DMS114 treated with DMSO at 0.1 percent for 48 hours (cell line): ENCODE measurements around the gene RAB30.
"Not testable (repeated sequence)": the region's sequence is repeated elsewhere in the genome, so short reads cannot be mapped to it uniquely, and the experiment has no call there.

ENCODE experiments used
- DNase-seq: peaks from one replicate; lab custom pipeline; 2025; ENCODE audit not compliant: unreplicated experiment; lab: John Stamatoyannopoulos, UW

The RAB30 gene

DNA sequence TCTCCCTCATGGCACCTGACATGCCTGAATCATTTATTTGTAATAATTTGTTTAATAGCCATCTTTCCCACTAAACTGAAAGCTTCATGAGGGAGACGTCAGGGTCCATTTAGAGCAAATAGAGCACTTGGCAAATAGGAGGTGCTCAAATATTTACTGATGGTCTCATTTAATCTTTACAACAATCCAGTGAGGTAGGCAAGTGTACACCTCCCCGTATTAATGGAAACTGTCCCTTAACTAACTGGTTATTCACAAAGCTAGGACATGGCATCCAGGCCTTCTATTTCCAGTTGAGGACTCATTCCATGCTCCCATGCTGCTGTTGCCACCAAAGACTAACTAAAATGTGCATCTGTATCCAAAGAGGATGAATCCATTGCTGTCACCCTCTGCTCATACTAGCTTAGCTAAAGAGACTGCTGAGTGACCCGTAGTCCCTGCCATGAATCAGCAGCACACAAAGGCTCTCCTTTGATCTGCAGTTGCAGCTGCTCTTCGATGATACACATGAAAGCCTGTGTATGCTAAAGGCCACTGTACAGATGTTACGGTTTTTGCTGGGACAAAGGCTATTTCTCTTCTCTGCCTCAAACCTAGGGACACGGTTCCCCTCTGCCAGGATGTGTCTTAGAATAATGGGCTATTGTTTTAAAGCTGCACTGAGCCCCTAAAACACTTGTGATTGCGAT, 82.6 kb downstream of the RAB30 start:
- DNase-seq, result no peak

DNA sequence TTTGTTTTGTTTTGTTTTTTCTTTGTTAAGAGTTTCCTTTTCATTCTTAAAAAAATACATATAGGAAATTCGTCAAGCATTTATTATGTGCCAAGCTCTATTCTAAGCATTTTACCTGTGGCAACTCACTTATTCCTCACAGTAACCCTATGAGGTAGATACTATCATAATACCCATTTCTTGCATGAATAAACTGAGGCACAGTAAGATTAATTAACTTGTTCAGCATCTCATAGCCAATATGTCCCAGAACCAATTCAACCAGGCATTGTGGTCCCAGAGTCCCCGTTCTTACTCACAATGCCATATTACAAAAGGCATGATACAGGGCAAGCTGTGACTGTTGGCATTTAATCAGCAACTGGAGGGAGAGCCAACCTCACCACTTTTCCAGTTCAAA, 83.7 kb downstream of the RAB30 start:
- no peak for DNase-seq

DNA sequence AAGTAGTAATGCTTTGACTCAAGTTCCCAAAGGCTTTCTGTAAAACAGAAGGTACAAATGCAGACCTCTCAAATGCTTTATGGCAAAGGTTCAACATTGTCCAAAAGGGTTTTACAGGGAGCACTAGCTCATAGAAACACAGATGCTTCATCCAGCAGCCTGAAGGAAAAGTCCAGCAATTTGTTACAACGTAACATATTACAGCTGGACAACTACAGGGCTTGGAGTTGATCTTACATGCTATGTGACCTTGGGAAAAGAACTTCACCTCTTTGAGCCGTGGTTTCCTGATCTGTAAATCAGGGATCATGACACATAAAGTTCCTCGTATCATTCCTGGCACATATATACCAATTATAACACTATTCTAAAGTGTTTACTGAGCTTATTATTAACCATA, 85.3 kb downstream of the RAB30 start:
- DNase-seq, result no peak

DNA sequence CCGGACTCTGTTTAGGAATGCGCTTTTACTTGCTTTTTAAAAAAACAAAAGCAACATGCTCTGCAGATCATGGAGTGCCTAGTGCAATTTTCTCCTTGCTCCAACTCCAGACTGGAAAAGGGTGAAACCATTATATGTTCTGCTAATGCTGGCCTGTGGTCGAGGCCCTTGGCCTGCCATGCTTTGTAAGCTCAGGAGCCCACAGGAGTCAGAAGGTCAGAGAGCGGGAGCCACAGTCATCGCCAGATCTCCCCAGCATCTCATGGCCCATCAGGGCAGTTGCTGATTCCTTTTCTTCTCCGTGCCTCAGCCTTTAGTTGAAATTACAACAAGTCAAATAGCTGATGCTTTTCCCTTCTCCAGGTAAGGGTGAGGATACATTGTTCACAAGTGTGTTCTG, 89.8 kb downstream of the RAB30 start:
- DNase-seq, result no peak

DNA sequence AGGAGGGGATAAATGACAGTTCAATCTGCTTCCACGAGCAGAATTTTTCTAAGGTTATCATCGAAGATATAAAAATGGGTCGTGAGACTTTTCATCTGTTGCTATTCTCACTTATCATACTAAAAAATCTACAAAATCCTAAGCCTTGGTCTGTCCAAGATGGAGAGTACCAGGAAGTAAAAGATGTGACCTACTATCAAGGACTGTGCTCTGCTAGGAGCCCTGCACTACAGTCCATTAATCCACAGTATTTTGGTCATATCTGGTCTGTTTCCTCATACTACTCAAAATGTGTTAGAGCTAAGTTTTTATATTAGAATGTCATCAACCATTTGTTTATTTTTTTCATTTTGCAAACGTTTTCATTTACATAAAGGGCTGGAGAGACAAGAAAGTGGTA, 90.8 kb downstream of the RAB30 start:
- DNase-seq, result no peak

DNA sequence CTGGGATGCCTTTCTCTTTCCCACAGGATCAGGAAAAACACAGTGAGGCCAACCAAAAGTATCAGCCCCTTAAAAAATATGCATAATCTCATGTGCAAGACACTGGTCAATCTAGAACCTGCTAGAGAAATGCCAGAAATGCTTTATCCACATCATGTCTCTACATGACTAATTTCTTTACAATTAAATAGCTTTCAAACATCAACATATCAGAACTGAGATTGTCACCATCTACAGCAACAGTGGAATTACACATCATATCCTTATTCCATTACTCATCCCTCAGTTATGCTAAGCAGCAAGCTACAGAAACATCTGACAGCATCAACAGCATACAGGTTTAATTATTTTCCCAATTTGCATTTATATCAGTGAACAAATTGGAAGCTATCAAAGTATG, 91.4 kb downstream of the RAB30 start:
- DNase-seq, result no peak

DNA sequence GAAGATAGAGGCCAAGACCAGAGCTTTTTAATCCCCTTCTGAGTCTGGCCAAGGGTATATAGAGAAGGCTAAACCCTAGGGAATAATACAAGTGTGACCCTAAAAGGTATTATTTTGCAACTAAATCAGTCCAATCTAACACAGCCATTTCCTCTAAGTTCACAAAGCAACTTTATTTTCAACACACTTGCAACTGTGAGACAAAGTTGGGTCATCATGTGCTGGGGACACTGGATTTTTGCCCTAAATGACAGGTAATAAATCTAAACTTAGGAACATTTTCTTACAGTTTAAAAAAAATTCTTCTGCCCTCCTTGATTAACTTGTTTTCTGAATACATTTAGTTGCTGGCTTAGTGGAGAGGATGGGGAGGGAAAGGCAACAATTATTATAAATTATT, 91.9 kb downstream of the RAB30 start:
- DNase-seq, result no peak

DNA sequence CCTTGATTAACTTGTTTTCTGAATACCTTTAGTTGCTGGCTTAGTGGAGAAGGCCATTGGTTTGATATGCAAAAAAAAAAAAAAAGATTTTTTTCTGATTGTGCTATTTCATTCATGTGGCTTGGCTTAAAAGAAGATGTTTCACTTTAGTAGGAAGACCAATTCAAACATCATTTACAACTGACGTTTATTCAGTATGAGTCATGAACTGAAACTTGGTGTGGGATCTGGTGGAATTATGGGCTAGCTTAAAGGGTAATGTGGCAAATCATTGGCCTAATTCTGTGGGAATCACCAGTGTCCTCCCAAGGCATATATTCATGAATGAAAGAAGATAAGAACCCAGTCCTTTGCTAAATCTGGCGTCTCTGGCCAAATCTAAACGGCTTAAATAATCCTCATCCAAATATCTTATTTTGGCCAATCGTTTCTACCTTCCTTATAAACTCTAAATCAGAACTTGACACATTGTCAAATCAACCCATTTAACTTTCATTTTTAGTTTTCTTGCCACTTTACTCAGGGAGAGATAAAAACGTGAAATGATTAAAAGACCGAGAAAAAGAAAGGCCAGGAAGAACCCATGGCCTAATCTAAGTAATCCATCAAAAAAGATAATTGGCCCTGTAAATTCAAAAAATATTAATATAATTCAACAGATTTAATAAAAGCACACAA, 93.1 kb downstream of the RAB30 start:
- no peak for DNase-seq

DNA sequence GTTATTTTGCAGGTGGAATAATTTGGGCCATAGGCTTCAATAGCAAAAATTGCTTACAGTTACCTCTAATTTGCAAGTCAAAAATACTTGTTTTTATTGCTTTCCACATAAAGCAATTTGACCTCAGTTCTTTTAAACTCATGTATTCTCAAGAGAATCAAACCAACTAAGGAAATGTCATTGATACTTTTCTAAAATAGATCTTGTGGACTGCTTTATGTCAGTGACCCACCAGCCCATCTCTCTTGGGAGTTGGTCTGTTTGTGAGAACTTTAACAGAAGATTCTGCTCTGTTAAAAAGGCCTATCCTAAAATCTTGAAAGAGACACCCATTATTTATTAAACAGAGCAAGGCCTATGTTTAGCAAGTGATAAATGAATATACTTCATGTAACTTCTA, 94.9 kb downstream of the RAB30 start:
- DNase-seq, result no peak

DNA sequence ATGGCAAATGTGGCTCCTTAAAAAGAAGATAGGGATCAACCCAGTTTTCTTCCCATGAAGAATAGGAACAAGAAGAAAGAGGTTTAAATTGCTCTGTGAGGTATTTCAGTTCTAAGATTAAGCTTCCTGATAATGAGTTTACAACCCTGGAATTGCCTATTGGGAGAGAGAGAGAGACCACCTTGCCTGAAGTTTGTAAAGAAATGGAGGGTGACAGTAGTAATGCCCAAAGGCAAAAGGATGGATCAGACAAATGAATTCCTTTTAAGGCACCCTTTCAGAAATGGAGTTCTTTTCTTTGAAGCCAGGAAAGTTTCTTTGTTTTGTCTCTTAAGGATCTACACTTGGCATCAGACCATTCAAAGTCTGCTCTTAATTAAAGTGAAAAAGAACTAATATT, 95.8 kb downstream of the RAB30 start:
- DNase-seq, result no peak

DNA sequence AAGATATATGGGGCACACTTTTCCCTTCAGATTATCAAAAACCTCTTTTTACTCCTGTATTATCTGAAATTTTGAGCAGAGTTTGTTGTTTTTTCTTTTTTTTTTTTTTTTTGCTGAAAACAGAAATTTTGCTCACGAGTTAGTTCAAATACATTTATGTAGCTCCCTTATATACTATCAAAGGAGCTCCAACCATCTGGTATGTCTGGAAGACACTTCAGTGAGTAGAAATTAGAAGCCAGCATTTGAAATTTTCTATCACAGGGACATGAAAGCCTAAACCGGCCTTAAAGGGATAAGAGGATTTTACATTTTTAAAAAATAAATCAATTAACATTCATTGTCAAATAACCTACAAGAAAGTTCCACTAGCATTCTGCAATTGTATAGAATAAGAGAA, 96.8 kb downstream of the RAB30 start:
- no peak for DNase-seq

DNA sequence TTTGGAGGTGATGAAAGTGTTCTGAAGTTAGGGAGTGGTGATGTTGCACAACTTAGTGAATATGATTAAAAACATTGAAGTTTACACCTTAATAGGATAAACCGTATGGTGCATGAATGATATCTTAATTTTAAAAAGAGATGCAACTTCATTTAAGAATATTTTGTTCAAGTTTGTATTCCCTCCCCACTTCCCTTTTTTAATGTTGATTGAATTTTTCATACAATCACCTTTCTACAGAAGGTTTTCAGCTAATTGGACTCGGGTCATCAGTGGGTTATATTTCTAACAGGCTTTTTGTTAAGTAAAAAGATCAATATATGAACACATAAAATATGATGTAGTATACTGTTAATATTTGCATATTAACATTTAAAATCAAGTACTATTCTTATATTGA, 97.6 kb downstream of the RAB30 start:
- DNase-seq, result no peak

DNA sequence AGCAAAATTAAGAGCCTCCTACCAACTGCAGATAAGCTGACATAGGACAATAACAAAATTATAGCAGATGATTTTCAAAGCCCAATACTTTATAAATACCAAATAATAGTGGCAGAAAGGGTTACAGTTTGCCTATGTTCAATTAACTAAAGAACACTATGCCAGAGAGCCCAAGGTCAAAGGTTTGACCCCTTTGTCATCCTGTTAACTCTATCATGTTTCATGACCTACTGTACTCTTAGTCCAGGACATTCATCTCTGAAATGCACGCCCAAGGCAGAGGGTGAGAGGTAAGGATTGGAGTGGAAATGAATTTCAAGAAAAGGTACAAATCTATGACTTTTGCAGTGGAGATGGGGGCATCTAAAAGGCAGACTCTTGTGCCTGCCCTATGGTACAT, 99.6 kb downstream of the RAB30 start:
- DNase-seq, result no peak

DNA sequence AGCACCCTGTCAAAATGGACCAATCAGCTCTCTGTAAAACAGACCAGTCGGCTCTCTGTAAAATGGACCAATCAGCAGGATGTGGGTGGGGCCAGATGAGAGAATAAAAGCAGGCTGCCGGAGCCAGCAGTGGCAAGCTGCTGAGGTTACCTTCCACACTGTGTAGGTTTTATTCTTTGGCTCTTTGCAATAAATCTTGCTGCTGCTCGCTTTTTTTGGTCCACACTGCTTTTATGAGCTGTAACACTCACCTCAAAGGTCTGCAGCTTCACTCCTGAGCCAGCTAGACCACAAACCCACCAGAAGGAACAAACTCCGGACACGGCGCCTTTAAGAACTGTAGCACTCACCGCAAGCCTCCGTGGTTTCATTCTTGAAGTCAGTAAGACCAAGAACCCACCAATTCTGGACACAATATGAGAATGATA, 100.2 kb downstream of the RAB30 start:
- DNase-seq, result not testable (repeated sequence)

DNA sequence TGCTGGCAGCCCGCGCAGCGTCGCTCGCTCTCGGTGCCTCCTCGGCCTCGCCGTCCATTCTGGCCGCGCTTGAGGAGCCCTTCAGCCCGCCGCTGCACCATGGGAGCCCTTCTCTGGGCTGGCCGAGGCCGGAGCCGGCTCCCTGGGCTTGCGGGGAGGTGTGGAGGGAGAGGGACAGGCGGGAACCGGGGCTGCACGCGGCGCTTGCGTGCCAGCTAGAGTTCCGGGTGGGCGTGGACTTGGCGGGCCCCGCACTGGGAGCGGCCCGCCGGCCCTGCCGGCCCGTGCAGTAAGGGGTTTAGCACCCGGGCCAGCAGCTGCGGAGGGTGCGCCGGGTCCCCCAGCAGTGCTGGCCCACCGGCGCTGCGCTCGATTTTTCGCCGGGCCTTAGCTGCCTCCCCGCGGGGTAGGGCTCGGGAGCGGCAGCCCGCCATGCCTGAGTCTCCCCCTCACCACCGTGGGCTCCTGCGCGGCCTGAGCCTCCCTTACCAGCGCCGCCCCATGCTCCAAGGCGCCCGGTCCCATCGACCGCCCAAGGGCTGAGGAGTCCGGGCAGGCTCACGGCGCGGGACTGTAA, 101.1 kb downstream of the RAB30 start:
- not testable (repeated sequence) for DNase-seq

DNA sequence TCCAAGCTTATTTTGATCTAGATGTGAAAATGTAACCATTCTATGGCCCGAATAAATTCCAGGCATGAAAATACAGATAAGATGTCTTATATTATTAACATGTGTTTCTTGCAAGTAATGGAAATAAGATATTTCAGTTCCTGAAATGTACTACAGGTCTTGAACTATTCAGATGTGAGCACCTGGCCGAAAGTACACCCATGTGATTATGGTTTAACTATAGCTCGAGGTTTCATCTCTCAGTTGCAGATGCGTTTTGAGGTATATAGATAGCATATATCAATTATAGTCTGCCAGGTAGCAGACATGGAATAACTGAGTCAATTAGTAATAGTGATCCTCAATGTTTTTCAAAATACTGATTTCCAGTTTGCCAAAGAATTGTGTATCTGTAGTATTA, 101.9 kb downstream of the RAB30 start:
- DNase-seq, result no peak

DNA sequence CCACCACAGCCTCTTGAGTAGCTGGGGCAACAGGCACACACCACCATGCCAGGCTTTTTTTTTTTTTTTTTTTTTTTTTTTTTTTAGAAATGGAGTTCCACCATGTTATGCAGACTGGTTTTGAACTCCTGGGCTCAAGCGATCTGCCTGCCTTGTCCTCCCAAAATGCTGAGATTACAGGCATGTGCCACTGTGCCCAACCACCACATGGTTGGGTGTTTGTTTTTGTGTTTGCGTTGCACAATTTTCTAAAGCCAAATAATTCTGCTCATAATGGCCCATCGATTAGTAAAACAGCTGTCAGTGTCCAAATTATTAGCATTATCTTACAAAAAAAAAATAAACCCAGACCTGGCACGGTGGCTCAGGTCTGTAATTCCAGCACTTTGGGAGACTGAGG, 104.3 kb downstream of the RAB30 start:
- DNase-seq, result no peak

DNA sequence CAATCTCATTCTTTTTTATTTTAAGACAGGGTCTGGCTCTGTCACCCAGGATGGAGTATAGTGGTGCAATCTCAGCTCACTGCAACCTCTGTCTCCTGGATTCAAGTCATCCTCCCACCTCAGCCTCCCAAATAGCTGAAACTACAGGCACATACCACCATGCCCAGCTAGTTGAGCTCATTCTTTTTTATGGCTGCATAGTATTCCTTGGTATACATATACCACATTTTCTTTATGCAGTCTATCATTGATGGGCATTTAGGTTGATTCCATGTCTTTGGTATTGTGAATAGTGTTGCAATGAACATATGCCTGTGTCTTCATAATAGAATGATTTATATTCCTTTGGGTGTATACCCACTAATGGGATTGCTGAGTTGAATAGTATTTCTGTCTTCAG, 109.7 kb downstream of the RAB30 start:
- not testable (repeated sequence) for DNase-seq

DNA sequence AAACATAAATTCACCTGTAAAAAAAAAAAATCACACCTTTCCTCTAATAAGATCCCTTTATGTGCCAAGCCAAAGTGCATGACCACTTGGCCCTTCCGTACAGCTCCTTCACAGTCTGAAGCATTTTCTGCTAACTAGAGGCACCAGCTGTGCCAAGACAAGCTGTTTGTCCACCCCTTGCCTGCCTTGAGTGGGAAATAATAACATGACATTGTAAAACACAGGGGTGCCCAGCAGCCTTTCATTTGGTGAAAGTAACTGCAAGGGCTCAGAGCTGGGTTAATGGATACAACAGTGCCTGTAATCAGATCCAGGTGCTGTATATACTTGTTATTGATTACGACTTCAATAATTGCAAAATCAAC, 110.9 kb downstream of the RAB30 start:
- no peak for DNase-seq

DNA sequence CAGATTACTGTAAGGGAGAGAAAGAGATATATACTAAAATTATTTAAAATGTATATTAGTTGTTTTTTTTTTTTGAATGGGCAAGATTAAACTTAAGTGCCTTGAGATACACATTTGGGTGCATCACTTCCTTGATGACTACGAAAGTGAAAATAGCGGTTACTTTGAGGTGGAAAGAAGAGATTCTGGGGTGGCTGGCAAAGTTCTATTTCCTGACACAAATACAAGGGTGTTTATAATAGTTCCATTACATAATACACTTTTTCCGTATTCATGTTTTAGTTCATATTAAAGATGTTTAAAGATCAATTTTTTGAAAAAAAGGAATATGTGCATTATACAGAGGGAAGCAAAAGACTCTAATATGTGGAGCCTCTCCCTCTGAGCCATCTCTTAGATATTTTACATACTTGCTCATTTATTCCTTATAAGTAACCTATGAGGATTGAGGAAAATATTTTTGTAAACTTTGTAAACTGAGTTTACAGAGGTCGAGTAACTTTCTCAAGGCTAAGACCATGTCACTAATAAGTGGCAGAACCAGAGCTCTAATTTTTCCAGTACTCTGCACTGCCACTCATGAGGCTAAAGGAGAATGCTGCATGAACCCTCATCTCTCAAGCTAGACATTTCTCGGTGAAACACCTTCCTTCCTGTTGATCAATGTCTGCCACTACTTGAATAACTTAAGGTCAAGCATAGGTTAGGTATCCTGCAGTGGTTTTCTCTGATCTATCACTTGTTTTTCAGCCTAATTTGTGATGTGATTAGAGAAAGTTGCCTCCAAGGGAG, 111.5 kb downstream of the RAB30 start:
- no peak for DNase-seq

DNA sequence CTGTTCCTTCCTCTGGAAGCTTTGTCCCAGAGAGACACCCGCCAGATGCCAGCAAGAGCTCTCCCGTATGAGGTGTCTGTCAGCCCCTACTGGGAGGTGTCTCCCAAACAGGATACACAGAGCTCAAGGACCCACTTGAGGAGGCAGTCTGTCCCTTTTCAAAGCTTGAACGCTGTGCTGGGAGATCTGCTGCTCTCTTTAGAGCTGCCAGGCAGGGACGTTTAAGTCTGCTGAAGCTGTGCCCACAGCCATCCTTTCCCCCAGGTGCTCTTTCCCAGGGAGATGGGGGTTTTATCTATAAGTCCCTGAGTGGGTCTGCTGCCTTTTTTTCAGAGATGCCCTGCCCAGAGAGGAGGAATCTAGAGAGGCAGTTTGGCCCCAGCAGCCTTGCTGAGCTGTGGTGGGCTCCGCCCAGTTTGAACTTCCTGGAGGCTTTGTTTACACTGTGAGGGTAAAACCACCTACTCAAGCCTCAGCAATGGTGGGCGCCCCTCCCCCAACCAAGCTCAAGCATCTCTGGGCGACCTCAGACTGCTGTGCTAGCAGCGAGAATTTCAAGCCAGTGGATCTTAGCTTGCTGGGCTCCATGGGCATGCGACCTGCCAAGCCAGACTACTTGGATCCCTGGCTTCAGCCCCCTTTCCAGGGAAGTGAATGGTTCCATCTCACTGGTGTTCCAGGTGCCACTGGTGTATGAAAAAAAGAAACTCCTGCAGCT, 115.8 kb downstream of the RAB30 start:
- not testable (repeated sequence) for DNase-seq
